DND-41 (cell line): Measurements from ENCODE around the gene PER1.
"Not testable (repeated sequence)": the region's sequence is repeated elsewhere in the genome, so short reads cannot be mapped to it uniquely, and the experiment has no call there.

Source experiments
- ATAC-seq: fragments of 200-7000 bp; cut with Tn5 transposase; 3 replicates; pipeline ENCODE4 v1.9.1; 2021; ENCODE audit warnings: low read depth; ENCODE audit not compliant: insufficient read depth
- DNase-seq: peaks from one replicate; pipeline ENCODE4 v3.0.0-alpha.2; 2020
- H2AFZ ChIP-seq: 2 replicates; pipeline ENCODE4 v1.6.0; 2012; ENCODE audit warnings: low read depth, low read length
- H3K27ac ChIP-seq: 2 replicates; pipeline ENCODE4 v1.5.1; 2012; ENCODE audit warnings: low read length, inconsistent platforms
- H3K27me3 ChIP-seq: fragments of 200-600 bp; sonication (generic); 2 replicates; pipeline ENCODE4 v1.6.0; 2012; ENCODE audit warnings: low read length, mild to moderate bottlenecking, inconsistent platforms; ENCODE audit not compliant: insufficient read depth, poor library complexity
- H3K36me3 ChIP-seq: 2 replicates; pipeline ENCODE4 v1.5.1; 2012; ENCODE audit warnings: low read length, inconsistent platforms; ENCODE audit not compliant: insufficient read depth
- H3K4me1 ChIP-seq: 2 replicates; pipeline ENCODE4 v1.5.1; 2012; ENCODE audit warnings: mild to moderate bottlenecking, low read length; ENCODE audit not compliant: insufficient read depth
- H3K4me2 ChIP-seq: 2 replicates; pipeline ENCODE4 v1.6.0; 2012; ENCODE audit warnings: mild to moderate bottlenecking, moderate library complexity, low read length, inconsistent platforms; ENCODE audit not compliant: insufficient read depth
- H3K4me3 ChIP-seq, 2 experiments: fragments of 200-600 bp in 1 of 2; shearing (Covaris generic) in 1 of 2; 2 replicates each; pipeline ENCODE4 v1.5.1; 2012 to 2016; ENCODE audit warnings: inconsistent platforms in 2 of 2, low read length in 2 of 2, mild to moderate bottlenecking in 2 of 2, low read depth in 1 of 2, moderate library complexity in 1 of 2
- H3K79me2 ChIP-seq: 2 replicates; pipeline ENCODE4 v1.6.0; 2012; ENCODE audit warnings: low read length, inconsistent platforms; ENCODE audit not compliant: insufficient read depth
- H3K9ac ChIP-seq: 2 replicates; pipeline ENCODE4 v1.6.0; 2012; ENCODE audit warnings: low read depth, mild to moderate bottlenecking, inconsistent platforms, low read length, moderate library complexity
- H3K9me3 ChIP-seq: 2 replicates; pipeline ENCODE4 v1.5.1; 2012; ENCODE audit warnings: low read length, moderate library complexity, mild to moderate bottlenecking, inconsistent platforms; ENCODE audit not compliant: insufficient read depth, severe bottlenecking
- H4K20me1 ChIP-seq: 2 replicates; pipeline ENCODE4 v1.6.0; 2012; ENCODE audit warnings: low read length; ENCODE audit not compliant: insufficient read depth
- EZH2 ChIP-seq: IDR thresholded peaks from 3 replicates; pipeline ENCODE4 v1.6.1; 2012; ENCODE audit warnings: borderline replicate concordance, low read depth, mild to moderate bottlenecking, moderate library complexity, low read length, inconsistent platforms; ENCODE audit not compliant: severe bottlenecking
- TF ChIP-seq, protein P1 (sequence below): IDR thresholded peaks from 2 replicates; pipeline ENCODE4 v1.5.1; 2012; ENCODE audit warnings: borderline replicate concordance, low read length, moderate library complexity, mild to moderate bottlenecking; ENCODE audit not compliant: poor library complexity, severe bottlenecking; ENCODE audit errors: extremely low read depth

Gene PER1

DNA sequence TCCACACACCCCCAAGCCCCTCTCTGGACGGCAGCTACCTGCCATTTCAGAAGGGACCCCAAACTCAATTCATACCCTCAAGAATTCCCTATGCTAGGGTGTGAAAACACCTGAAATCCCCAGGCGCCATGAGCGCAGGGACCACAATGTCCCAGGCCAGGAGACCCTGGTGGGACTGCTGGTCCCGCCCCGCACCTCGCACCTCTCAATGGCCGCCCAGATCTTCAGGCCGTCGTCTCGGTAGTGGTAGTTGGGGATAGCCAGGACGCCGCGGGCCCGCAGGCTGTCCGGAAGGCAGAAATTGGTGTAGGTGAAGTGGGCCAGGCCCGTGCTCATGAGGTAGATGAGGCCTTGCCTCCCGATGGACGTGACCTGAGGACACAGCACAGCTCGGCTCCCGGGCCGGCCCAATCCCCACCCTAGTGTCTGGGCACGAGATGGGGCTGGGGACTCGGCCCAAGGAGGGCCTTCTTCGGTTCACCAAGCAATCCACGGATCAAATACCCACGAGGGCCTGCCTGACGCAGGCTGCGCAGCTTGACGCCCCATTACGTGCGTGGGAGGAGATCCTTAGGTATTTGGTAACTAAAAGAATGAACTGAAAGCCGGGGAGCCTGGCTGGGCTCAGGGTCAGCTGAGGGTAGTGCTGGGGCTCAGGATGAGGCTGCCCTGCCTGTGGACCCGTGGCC lies 43.1 kb downstream of the PER1 start:
- ATAC-seq (no peak), DNase-seq (no peak)
- H3K36me3 ChIP-seq, result no peaks in the 10 kb centered on the region
- H3K4me2 ChIP-seq, result no peak overlapping the region
- H3K27ac ChIP-seq, result no peak overlapping the region
- H3K9ac ChIP-seq, result no peak overlapping the region
- H3K79me2 ChIP-seq, result no peaks in the 10 kb centered on the region
- H3K27me3 ChIP-seq, result peaks cover 9% of the 10 kb centered on the region
- no peaks in the 10 kb centered on the region for H3K9me3 ChIP-seq
- H3K4me3 ChIP-seq, result no peak overlapping the region
- H3K4me1 ChIP-seq, result no peaks in the 10 kb centered on the region
- TF ChIP-seq, protein P1, sequence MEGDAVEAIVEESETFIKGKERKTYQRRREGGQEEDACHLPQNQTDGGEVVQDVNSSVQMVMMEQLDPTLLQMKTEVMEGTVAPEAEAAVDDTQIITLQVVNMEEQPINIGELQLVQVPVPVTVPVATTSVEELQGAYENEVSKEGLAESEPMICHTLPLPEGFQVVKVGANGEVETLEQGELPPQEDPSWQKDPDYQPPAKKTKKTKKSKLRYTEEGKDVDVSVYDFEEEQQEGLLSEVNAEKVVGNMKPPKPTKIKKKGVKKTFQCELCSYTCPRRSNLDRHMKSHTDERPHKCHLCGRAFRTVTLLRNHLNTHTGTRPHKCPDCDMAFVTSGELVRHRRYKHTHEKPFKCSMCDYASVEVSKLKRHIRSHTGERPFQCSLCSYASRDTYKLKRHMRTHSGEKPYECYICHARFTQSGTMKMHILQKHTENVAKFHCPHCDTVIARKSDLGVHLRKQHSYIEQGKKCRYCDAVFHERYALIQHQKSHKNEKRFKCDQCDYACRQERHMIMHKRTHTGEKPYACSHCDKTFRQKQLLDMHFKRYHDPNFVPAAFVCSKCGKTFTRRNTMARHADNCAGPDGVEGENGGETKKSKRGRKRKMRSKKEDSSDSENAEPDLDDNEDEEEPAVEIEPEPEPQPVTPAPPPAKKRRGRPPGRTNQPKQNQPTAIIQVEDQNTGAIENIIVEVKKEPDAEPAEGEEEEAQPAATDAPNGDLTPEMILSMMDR, result no peak
- no peak for TF ChIP-seq EZH2
- H4K20me1 ChIP-seq, result no peaks in the 10 kb centered on the region
- no peak overlapping the region for H2AFZ ChIP-seq

- not testable (repeated sequence) for H3K4me1 ChIP-seq, DNase-seq, H3K9ac ChIP-seq, ATAC-seq, H3K27ac ChIP-seq, H4K20me1 ChIP-seq, H3K4me3 ChIP-seq, H3K4me2 ChIP-seq, H2AFZ ChIP-seq, H3K9me3 ChIP-seq, H3K79me2 ChIP-seq, H3K36me3 ChIP-seq, H3K27me3 ChIP-seq
Observed at GRCh38 chr17:8106980-8107379, 45.2 kb downstream of the PER1 start.

- ATAC-seq, result no peak
- DNase-seq, result no peak
- H2AFZ ChIP-seq, result no peak overlapping the region
Observed at GRCh38 chr17:8105957-8106398, 46.2 kb downstream of the PER1 start.

GRCh38 chr17:8104911-8105310 lies 47.3 kb downstream of the PER1 start:
- no peaks in the 10 kb centered on the region for H3K36me3 ChIP-seq
- H3K4me3 ChIP-seq, result no peak overlapping the region
- no peaks in the 10 kb centered on the region for H4K20me1 ChIP-seq
- ATAC-seq (no peak), DNase-seq (no peak)
- H3K9me3 ChIP-seq, result no peaks in the 10 kb centered on the region
- H3K27me3 ChIP-seq, result no peaks in the 10 kb centered on the region
- no peak overlapping the region for H3K4me2 ChIP-seq
- no peaks in the 10 kb centered on the region for H3K4me1 ChIP-seq
- no peak overlapping the region for H2AFZ ChIP-seq
- TF ChIP-seq, protein P1, result no peak
- no peak for TF ChIP-seq EZH2
- no peak overlapping the region for H3K27ac ChIP-seq
- no peak overlapping the region for H3K9ac ChIP-seq
- H3K79me2 ChIP-seq, result no peaks in the 10 kb centered on the region

More at GRCh38 chr17:8105957-8106398, 46.2 kb downstream of the PER1 start:
- Histone ChIP-seq H4K20me1 (no peaks in the 10 kb centered on the region), H3K27me3 (no peaks in the 10 kb centered on the region), H3K9ac (no peak overlapping the region), H3K9me3 (no peaks in the 10 kb centered on the region), H3K4me1 (no peaks in the 10 kb centered on the region), H3K36me3 (no peaks in the 10 kb centered on the region), H3K27ac (no peak overlapping the region), H3K4me2 (no peak overlapping the region), H3K4me3 (no peak overlapping the region), H3K79me2 (no peaks in the 10 kb centered on the region)
- TF ChIP-seq EZH2, result no peak
- TF ChIP-seq, protein P1, result no peak
